ENCODE data around the gene SSTR3.
"Not testable (repeated sequence)": the region's sequence is repeated elsewhere in the genome, so short reads cannot be mapped to it uniquely, and the experiment has no call there.

The SSTR3 gene

DNA sequence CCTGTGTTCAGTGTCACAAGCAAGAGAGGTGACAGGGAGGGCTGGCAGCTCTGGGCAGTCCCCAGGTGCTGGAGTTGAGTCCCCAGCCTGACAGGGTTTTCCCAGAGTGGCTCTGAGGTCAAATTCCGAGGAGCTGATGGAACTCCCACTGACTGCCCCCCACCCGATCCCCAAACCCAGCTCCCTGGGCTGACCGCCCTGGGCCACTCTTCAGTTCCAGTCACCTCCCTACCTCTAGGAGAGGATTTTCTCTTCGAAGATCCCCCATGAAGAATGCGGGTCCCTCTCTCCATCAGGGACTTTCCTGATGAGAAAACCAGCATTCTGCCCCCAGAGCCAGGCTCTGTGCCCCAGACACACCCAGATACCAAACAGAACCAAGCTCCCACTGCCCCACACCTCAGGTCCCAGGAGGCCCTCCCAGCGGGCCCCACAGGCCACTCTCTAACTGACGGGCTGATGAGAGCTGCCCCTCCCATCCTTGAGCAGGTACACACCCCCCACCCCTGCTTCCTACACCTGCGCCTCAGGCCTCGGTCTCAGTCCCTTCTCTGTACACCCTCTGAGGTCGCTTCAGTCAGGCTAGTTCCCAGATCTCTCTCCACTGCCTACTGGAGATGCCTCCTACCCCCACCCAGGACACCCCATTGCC, 43.9 kb upstream of the SSTR3 start:
- no peak overlapping the region for H3K4me3 ChIP-seq (ENCODE audit: low read depth, low read length)
- TF ChIP-seq, protein P1, sequence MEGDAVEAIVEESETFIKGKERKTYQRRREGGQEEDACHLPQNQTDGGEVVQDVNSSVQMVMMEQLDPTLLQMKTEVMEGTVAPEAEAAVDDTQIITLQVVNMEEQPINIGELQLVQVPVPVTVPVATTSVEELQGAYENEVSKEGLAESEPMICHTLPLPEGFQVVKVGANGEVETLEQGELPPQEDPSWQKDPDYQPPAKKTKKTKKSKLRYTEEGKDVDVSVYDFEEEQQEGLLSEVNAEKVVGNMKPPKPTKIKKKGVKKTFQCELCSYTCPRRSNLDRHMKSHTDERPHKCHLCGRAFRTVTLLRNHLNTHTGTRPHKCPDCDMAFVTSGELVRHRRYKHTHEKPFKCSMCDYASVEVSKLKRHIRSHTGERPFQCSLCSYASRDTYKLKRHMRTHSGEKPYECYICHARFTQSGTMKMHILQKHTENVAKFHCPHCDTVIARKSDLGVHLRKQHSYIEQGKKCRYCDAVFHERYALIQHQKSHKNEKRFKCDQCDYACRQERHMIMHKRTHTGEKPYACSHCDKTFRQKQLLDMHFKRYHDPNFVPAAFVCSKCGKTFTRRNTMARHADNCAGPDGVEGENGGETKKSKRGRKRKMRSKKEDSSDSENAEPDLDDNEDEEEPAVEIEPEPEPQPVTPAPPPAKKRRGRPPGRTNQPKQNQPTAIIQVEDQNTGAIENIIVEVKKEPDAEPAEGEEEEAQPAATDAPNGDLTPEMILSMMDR (IDR thresholded peaks at IDR 0.05; ENCODE audit: borderline replicate concordance, insufficient read depth, low read depth, low read length), result no peak

DNA sequence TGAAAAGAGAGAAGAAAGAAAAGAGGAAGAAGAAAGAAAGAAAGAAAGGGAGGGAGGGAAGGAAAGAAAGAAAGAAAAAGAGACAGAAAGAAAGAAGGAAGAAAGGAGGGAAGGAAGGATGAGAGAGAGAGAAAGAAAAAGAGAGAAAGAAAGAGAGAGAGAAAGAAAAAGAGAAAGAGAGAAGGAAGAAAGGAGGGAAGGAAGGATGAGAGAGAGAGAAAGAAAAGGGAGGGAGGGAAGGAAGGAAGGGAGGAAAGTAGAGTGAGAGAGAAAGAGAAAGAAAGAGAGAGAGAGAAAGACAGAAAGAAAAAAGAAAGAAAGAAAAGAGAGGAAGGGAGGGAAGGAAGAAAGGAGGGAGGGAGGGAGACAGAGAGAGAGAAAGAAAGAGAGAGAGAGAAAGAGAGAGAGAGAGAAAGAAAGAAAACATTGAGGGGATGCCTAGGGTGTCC, 43.3 kb upstream of the SSTR3 start:
- TF ChIP-seq, protein P1 (IDR thresholded peaks at IDR 0.05; ENCODE audit: borderline replicate concordance, insufficient read depth, low read depth, low read length), result no peak
- no peak overlapping the region for H3K4me3 ChIP-seq (ENCODE audit: low read depth, low read length)

DNA sequence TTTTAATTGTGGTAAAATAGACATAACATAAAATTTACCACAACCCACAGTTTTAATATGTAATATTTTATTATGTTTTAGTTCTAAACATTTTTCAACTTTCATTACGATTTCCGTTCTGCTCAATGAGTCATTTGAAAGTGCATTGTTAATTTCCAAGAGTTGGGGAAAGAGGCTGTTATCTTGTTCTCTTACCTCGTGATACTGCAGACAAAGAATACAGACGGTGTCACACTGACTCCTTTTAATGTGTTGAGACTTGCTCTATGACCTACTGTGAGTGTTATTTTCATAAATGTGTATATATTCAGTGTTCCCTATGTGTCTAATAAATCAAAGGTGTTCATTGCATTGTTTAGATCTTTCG, 42.6 kb upstream of the SSTR3 start:
- TF ChIP-seq, protein P1 (IDR thresholded peaks at IDR 0.05; ENCODE audit: borderline replicate concordance, insufficient read depth, low read depth, low read length), result no peak
- H3K4me3 ChIP-seq (ENCODE audit: low read depth, low read length), result no peak overlapping the region

DNA sequence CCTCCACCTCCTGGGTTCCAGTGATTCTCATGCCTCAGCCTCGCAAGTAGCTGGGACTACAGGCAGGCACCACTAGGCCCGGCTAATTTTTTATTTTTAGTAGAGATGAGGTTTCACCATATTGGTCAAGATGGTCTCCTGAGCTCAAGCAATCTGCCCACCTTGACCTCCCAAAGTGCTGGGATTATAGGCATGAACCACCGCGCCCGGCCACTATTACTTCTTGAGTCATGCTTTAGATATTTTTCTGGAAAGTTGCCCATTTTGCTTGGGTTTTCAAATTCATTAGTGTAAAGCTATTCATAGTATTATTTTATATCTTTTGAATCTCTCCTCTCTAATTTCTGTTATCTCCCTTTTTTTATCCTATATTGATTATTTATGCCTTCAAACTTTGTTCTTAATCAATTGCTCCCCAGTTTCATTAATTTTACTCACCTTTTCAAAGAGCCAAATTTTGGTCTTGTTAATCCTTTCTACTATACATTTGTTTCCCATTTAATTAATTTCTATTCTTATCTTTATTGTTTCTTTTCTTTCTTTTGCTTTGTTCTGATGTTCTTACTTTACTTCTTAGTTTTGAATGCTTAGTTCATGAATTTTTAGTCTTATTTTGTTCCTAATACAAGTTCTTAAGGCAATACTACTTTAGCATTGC, 42.1 kb upstream of the SSTR3 start:
- H3K4me3 ChIP-seq (ENCODE audit: low read depth, low read length), result no peak overlapping the region
- TF ChIP-seq, protein P1 (IDR thresholded peaks at IDR 0.05; ENCODE audit: borderline replicate concordance, insufficient read depth, low read depth, low read length), result no peak

DNA sequence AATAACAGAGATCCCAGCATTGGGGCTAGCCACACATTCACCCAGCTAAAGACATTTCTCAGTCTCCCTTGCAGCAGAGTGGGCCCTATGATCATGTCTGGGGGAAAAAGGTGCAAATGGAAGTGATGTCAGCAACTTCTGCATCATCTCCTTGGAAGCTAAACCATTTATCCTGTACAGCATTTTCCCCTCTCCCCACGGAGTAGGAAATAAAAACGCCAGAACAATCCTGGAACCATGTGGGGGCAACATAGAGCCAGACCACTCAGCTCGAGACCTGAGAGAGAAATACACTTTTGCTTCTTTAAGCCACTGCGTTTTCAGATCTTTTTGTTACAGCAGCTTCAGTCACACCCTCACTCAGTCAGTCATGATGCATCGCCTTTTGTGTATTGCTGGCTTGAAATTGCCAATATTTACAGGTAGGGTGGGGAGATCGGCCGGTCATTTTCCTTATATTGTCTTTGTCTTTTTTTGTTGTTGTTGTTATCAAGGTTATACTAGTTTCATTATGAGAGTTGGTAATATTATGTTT, 40.9 kb upstream of the SSTR3 start:
- TF ChIP-seq, protein P1 (IDR thresholded peaks at IDR 0.05; ENCODE audit: borderline replicate concordance, insufficient read depth, low read depth, low read length), result no peak
- no peak overlapping the region for H3K4me3 ChIP-seq (ENCODE audit: low read depth, low read length)

DNA sequence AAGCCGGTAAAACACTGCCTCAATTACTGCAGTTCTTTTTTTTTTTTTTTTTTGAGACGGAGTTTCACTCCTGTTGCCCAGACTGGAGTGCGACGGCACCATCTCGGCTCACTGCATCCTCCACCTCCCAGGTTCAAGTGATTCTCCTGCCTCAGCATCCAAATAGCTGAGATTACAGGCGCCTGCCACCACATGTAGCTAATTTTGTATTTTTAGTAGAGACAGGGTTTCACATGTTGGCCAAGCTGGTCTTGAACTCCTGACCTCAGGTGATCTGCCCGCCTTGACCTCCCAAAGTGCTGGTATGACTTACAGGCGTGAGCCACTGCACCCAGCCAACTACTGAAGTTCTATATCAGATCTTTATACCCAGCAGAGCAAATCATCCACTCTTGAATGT, 39.6 kb upstream of the SSTR3 start:
- H3K4me3 ChIP-seq (ENCODE audit: low read depth, low read length), result not testable (repeated sequence)

DNA sequence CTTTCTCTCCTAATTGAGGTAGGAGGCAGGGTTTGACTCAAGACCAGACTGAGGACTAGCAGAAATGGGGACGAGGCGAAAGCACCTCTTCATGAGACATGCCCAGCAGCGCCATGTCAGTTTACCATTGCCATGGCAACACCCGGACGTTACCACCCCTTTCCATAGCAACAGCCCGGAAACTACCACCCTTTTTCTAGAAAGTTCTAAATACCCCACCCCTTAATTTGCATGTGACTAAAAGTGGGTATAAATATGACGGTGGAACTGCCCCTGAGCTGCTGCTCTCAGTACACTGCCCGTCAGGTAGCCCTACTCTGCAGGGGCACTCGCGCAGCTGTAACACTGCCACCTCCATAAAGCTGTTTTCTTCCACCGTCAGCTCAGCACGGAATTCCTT, 37.7 kb upstream of the SSTR3 start:
- TF ChIP-seq, protein P1 (IDR thresholded peaks at IDR 0.05; ENCODE audit: borderline replicate concordance, insufficient read depth, low read depth, low read length), result no peak

More for the DNA sequence above, 37.7 kb upstream of the SSTR3 start:
- no peak overlapping the region for H3K4me3 ChIP-seq (ENCODE audit: low read depth, low read length)
